SK-N-SH treated with all-trans-retinoic acid at 6 μM for 48 hours (cell line): Measurements from ENCODE around the gene HACD2.

Experiments
- ATAC-seq: fragments of 200-7000 bp; cut with Tn5 transposase; 3 replicates; pipeline ENCODE4 v1.9.1; 2020; ENCODE audit warnings: mild to moderate bottlenecking, moderate library complexity
- ARNTL ChIP-seq: fragments of 450-650 bp; formaldehyde crosslinking; IDR thresholded peaks from 2 replicates; pipeline ENCODE4 v1.5.0; 2020; ENCODE audit warnings: low read depth, mild to moderate bottlenecking, moderate library complexity, borderline replicate concordance
- BACH2 ChIP-seq: fragments of 250-450 bp; sonication (Bioruptor Pico); IDR thresholded peaks from 2 replicates; pipeline ENCODE4 v1.9.0; 2021; ENCODE audit warnings: mild to moderate bottlenecking, borderline replicate concordance
- CSDC2 ChIP-seq: fragments of 250-450 bp; sonication (Bioruptor Pico); IDR thresholded peaks from 2 replicates; pipeline ENCODE4 v1.5.0; 2020; ENCODE audit warnings: mild to moderate bottlenecking, moderate library complexity
- ESRRG ChIP-seq: fragments of 250-450 bp; sonication (Bioruptor Pico); IDR thresholded peaks from 2 replicates; pipeline ENCODE4 v1.6.1; 2021; ENCODE audit warnings: mild to moderate bottlenecking
- GLIS3 ChIP-seq: fragments of 250-450 bp; sonication (Bioruptor Pico); IDR thresholded peaks from 2 replicates; pipeline ENCODE4 v1.5.0; 2020; ENCODE audit warnings: mild to moderate bottlenecking, moderate library complexity
- ISL1 ChIP-seq: fragments of 250-450 bp; sonication (Bioruptor Pico); IDR thresholded peaks from 2 replicates; pipeline ENCODE4 v2.1.2; 2022; ENCODE audit warnings: mild to moderate bottlenecking, moderate library complexity
- OSR1 ChIP-seq: fragments of 250-450 bp; sonication (Bioruptor Pico); IDR thresholded peaks from 2 replicates; pipeline ENCODE4 v1.8.0; 2022; ENCODE audit warnings: moderate library complexity, mild to moderate bottlenecking, inconsistent platforms
- PPARA ChIP-seq: fragments of 250-450 bp; sonication (Bioruptor Pico); IDR thresholded peaks from 2 replicates; pipeline ENCODE4 v1.5.0; 2020; ENCODE audit warnings: mild to moderate bottlenecking, borderline replicate concordance
- RARB ChIP-seq: fragments of 250-450 bp; sonication (Bioruptor Pico); IDR thresholded peaks from 2 replicates; pipeline ENCODE4 v1.8.0; 2021; ENCODE audit warnings: mild to moderate bottlenecking, moderate library complexity
- SNAI2 ChIP-seq: fragments of 250-450 bp; sonication (Bioruptor Pico); IDR thresholded peaks from 2 replicates; pipeline ENCODE4 v1.5.0; 2020; ENCODE audit warnings: mild to moderate bottlenecking, moderate library complexity
- TOX ChIP-seq: fragments of 250-450 bp; sonication (Bioruptor Pico); IDR thresholded peaks from 2 replicates; pipeline ENCODE4 v1.8.0; 2021; ENCODE audit warnings: mild to moderate bottlenecking, moderate library complexity, borderline replicate concordance
- ZFP3 ChIP-seq: fragments of 250-450 bp; sonication (Bioruptor Pico); IDR thresholded peaks from 2 replicates; pipeline ENCODE4 v1.5.0; 2020; ENCODE audit warnings: mild to moderate bottlenecking, moderate library complexity
- ZFP30 ChIP-seq: fragments of 450-650 bp; formaldehyde crosslinking; IDR thresholded peaks from 2 replicates; pipeline ENCODE4 v1.5.0; 2022; ENCODE audit warnings: mild to moderate bottlenecking, moderate library complexity
- ZNF565 ChIP-seq: fragments of 450-650 bp; formaldehyde crosslinking; conservative IDR thresholded peaks from 2 replicates; pipeline ENCODE4 v1.5.0; 2020; ENCODE audit warnings: low read depth, mild to moderate bottlenecking, moderate library complexity
- ZNF8 ChIP-seq: fragments of 450-650 bp; formaldehyde crosslinking; IDR thresholded peaks from 2 replicates; pipeline ENCODE4 v1.5.0; 2020; ENCODE audit warnings: mild to moderate bottlenecking, moderate library complexity
- TF ChIP-seq, protein P1 (sequence below): fragments of 250-450 bp; sonication (Bioruptor Pico); IDR thresholded peaks from 2 replicates; pipeline ENCODE4 v1.8.0; 2021; ENCODE audit warnings: low read depth, mild to moderate bottlenecking, moderate library complexity, borderline replicate concordance
- TF ChIP-seq, protein P2 (sequence below): fragments of 250-450 bp; sonication (Bioruptor Pico); IDR thresholded peaks from 2 replicates; pipeline ENCODE4 v1.5.1; 2020; ENCODE audit warnings: low read depth, mild to moderate bottlenecking, moderate library complexity
- TF ChIP-seq, protein P3 (sequence below): fragments of 250-450 bp; sonication (Bioruptor Pico); IDR thresholded peaks from 2 replicates; pipeline ENCODE4 v1.5.0; 2020; ENCODE audit warnings: mild to moderate bottlenecking, moderate library complexity
- TF ChIP-seq, protein P4 (sequence below): fragments of 250-450 bp; sonication (Bioruptor Pico); IDR thresholded peaks from 2 replicates; pipeline ENCODE4 v1.5.1; 2021; ENCODE audit warnings: mild to moderate bottlenecking, moderate library complexity
- TF ChIP-seq, protein P5 (sequence below): fragments of 250-450 bp; sonication (Bioruptor Pico); IDR thresholded peaks from 2 replicates; pipeline ENCODE4 v1.8.0; 2020; ENCODE audit warnings: mild to moderate bottlenecking, moderate library complexity, borderline replicate concordance

Gene HACD2

DNA sequence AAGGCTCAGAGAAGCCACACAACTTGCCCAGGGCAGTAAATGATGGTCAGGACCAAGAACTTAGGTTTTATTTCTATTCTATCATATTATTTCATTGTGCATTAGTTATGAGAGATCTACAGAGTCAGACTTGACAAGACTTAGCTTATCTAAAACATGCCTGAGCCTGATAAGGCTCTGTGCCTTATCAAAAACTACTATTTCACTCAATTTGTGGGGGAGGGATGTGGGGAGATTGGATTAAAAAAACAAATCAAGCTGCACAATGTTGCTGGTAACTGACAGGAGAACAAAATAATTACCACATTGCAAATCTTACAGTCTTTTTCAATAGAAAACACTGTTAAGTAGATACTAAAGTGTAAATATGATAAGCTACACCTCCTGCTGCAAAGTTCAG lies 16.0 kb downstream of the HACD2 start (continued):
- TF ChIP-seq, protein P1, sequence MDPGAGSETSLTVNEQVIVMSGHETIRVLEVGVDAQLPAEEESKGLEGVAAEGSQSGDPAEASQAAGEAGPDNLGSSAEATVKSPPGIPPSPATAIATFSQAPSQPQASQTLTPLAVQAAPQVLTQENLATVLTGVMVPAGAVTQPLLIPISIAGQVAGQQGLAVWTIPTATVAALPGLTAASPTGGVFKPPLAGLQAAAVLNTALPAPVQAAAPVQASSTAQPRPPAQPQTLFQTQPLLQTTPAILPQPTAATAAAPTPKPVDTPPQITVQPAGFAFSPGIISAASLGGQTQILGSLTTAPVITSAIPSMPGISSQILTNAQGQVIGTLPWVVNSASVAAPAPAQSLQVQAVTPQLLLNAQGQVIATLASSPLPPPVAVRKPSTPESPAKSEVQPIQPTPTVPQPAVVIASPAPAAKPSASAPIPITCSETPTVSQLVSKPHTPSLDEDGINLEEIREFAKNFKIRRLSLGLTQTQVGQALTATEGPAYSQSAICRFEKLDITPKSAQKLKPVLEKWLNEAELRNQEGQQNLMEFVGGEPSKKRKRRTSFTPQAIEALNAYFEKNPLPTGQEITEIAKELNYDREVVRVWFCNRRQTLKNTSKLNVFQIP (CRISPR knock-in tag): no peak
- no peak for TF ChIP-seq ZNF8
- TF ChIP-seq PPARA (CRISPR knock-in tag): no peak
- TF ChIP-seq TOX (CRISPR knock-in tag): no peak
- no peak for TF ChIP-seq ZFP3 (CRISPR knock-in tag)
- no peak for TF ChIP-seq GLIS3 (CRISPR knock-in tag)
- TF ChIP-seq, protein P2, sequence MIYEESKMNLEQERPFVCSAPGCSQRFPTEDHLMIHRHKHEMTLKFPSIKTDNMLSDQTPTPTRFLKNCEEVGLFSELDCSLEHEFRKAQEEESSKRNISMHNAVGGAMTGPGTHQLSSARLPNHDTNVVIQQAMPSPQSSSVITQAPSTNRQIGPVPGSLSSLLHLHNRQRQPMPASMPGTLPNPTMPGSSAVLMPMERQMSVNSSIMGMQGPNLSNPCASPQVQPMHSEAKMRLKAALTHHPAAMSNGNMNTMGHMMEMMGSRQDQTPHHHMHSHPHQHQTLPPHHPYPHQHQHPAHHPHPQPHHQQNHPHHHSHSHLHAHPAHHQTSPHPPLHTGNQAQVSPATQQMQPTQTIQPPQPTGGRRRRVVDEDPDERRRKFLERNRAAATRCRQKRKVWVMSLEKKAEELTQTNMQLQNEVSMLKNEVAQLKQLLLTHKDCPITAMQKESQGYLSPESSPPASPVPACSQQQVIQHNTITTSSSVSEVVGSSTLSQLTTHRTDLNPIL: no peak

DNA sequence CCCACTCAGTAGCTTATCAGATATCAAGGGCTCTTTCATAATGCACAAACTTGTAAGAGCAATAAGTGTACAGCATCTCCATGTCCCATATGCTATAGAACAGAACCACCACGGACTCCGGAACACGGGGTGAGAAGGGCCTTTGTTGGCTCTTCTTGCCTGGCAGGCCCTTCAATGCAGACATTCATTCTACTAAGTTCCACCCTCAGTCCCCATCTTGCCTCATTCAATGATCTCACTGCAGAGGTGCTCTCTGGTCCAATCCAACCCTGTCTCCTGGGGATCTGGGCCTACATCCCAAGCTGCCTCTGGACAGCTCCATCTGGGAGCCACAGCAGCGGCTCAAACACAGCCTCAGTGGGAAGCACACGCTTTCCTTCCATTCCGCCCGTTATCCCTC lies 16.8 kb downstream of the HACD2 start:
- TF ChIP-seq GLIS3 (CRISPR knock-in tag) (no peak), ZNF8 (no peak), OSR1 (CRISPR knock-in tag) (no peak), ZFP30 (CRISPR knock-in tag) (no peak), RARB (CRISPR knock-in tag) (no peak), TOX (CRISPR knock-in tag) (no peak), ARNTL (CRISPR knock-in tag) (no peak), SNAI2 (CRISPR knock-in tag) (no peak), ZNF565 (no peak), BACH2 (CRISPR knock-in tag) (no peak)
- ATAC-seq: no peak

DNA sequence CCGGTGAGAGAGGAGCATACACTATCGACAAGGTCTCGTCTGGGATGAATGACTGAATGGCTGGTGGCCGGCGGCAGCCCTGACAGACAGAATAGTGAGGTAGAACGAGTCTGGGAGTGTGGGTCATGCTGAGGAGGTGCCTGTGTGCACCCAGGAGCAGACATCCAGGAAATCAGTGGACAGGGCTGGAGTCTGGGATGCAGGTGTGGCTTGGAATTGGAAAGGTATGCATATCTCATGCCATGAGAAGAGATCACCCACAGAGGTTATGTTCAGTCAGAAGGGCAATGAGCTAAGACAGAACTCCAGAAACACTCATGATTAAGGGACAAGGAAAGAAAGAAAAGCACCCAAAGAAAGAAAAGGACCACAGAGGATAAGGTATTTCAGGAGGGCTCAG lies 20.8 kb downstream of the HACD2 start:
- TF ChIP-seq, protein P3, sequence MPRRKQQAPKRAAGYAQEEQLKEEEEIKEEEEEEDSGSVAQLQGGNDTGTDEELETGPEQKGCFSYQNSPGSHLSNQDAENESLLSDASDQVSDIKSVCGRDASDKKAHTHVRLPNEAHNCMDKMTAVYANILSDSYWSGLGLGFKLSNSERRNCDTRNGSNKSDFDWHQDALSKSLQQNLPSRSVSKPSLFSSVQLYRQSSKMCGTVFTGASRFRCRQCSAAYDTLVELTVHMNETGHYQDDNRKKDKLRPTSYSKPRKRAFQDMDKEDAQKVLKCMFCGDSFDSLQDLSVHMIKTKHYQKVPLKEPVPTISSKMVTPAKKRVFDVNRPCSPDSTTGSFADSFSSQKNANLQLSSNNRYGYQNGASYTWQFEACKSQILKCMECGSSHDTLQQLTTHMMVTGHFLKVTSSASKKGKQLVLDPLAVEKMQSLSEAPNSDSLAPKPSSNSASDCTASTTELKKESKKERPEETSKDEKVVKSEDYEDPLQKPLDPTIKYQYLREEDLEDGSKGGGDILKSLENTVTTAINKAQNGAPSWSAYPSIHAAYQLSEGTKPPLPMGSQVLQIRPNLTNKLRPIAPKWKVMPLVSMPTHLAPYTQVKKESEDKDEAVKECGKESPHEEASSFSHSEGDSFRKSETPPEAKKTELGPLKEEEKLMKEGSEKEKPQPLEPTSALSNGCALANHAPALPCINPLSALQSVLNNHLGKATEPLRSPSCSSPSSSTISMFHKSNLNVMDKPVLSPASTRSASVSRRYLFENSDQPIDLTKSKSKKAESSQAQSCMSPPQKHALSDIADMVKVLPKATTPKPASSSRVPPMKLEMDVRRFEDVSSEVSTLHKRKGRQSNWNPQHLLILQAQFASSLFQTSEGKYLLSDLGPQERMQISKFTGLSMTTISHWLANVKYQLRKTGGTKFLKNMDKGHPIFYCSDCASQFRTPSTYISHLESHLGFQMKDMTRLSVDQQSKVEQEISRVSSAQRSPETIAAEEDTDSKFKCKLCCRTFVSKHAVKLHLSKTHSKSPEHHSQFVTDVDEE (CRISPR knock-in tag): no peak
- TF ChIP-seq, protein P4, sequence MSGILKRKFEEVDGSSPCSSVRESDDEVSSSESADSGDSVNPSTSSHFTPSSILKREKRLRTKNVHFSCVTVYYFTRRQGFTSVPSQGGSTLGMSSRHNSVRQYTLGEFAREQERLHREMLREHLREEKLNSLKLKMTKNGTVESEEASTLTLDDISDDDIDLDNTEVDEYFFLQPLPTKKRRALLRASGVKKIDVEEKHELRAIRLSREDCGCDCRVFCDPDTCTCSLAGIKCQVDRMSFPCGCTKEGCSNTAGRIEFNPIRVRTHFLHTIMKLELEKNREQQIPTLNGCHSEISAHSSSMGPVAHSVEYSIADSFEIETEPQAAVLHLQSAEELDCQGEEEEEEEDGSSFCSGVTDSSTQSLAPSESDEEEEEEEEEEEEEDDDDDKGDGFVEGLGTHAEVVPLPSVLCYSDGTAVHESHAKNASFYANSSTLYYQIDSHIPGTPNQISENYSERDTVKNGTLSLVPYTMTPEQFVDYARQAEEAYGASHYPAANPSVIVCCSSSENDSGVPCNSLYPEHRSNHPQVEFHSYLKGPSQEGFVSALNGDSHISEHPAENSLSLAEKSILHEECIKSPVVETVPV (CRISPR knock-in tag): no peak
- TF ChIP-seq GLIS3 (CRISPR knock-in tag) (no peak), ZFP3 (CRISPR knock-in tag) (no peak), PPARA (CRISPR knock-in tag) (no peak), CSDC2 (CRISPR knock-in tag) (no peak), SNAI2 (CRISPR knock-in tag) (no peak), ISL1 (CRISPR knock-in tag) (no peak), ESRRG (no peak), ZFP30 (CRISPR knock-in tag) (no peak), OSR1 (CRISPR knock-in tag) (no peak)
- TF ChIP-seq, protein P1 (CRISPR knock-in tag): no peak
- TF ChIP-seq, all 23 proteins: peak for 0
- no peak for ATAC-seq

DNA sequence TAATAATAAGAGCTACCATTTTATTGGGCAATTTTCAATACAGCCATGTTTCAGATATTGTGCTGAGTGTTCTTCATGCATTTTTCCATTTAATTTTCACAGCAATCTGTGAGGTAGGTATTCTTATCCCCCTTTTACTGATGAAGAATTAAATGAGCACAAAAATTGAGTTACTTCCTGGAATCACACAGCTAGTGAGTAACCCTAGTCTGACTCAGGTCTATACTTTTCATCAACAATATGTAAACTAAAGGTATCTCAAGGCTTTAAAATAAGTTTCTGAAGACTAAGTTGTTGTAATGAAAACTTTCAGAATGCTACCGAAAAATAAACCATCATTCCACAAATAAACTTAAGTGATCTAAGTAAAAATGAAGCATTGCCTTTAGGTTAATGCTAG lies 22.3 kb downstream of the HACD2 start:
- TF ChIP-seq ZFP30 (CRISPR knock-in tag): no peak
- TF ChIP-seq, protein P2: no peak
- TF ChIP-seq, protein P5, sequence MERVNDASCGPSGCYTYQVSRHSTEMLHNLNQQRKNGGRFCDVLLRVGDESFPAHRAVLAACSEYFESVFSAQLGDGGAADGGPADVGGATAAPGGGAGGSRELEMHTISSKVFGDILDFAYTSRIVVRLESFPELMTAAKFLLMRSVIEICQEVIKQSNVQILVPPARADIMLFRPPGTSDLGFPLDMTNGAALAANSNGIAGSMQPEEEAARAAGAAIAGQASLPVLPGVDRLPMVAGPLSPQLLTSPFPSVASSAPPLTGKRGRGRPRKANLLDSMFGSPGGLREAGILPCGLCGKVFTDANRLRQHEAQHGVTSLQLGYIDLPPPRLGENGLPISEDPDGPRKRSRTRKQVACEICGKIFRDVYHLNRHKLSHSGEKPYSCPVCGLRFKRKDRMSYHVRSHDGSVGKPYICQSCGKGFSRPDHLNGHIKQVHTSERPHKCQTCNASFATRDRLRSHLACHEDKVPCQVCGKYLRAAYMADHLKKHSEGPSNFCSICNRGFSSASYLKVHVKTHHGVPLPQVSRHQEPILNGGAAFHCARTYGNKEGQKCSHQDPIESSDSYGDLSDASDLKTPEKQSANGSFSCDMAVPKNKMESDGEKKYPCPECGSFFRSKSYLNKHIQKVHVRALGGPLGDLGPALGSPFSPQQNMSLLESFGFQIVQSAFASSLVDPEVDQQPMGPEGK (CRISPR knock-in tag): no peak
- no peak for ATAC-seq
